GM18519 (cell line): ENCODE data around the gene TAF11L2.
"Not testable (repeated sequence)": the region's sequence is repeated elsewhere in the genome, so short reads cannot be mapped to it uniquely, and the experiment has no call there.

Experiments used
- ATAC-seq: cut with Tn5 transposase; IDR thresholded peaks from one replicate; pipeline ENCODE4 v1.9.1; 2021; ENCODE audit warnings: mild to moderate bottlenecking, moderate library complexity; ENCODE audit not compliant: unreplicated experiment, low FRiP score

Gene TAF11L2

DNA sequence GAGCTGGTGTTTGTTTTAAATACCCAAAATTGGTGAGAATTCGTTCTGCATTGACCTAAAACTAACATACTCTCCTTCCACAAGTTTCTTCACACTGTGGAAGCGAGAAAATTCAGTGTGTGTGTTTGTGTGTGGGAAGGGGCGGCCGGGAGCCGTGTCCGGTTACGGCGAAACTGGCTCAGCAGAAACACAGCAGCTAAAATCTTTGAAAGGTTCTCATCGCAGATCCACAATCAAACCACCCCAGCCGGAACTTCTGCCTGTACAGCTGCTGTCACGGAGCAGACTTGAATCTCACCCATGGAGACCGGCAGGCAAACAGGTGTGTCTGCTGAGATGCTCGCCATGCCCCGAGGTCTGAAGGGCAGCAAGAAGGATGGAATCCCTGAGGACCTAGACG, 26.9 kb downstream of the TAF11L2 start, which contains the start of gene TAF11L5:
Gene TAF11L5, plus strand, starts transcription at position 301 of the 400 bp plus-strand sequence.
- ATAC-seq, result not testable (repeated sequence)

DNA sequence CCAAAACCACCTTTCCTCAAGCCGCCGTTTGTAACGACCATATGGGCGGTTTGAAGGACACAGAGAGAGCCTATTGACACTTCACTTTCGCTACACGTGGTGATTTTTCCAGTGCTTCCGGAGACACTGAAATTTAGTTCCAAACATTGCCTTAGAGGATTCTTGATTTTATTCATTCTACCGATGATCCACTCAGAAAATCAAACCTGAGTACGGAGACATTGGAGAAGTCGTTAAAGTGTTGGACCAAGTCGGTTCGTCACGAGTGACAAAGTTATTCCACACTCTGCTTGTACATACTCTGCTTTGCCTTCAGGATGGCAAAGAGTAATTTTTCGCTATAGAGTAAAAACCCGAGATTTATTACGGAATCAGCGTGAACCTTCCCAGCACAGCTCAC, 28.5 kb downstream of the TAF11L2 start:
- ATAC-seq, result not testable (repeated sequence)

DNA sequence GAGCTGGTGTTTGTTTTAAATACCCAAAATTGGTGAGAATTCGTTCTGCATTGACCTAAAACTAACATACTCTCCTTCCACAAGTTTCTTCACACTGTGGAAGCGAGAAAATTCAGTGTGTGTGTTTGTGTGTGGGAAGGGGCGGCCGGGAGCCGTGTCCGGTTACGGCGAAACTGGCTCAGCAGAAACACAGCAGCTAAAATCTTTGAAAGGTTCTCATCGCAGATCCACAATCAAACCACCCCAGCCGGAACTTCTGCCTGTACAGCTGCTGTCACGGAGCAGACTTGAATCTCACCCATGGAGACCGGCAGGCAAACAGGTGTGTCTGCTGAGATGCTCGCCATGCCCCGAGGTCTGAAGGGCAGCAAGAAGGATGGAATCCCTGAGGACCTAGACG, 30.3 kb downstream of the TAF11L2 start, which contains the start of gene TAF11L6:
Gene TAF11L6, plus strand, starts transcription at position 301 of the 400 bp plus-strand sequence.
- not testable (repeated sequence) for ATAC-seq
